MCF 10A (cell line): ENCODE measurements around the gene TIMM17B. TPM values are rescaled to one million over a fixed set of nuclear protein-coding genes. Genes with fewer than 3 reads are reported as not detected.

Experiments
- BruUV-seq: library from RNA; stranded (reverse); fragments of 400-500 nt; replicated peaks from 2 replicates; lab custom pipeline; 2021; lab: Mats Ljungman, UMichigan
- CTCF ChIA-PET: fragments of 300-600 bp; sonication (Branson Sonifier 250); formaldehyde crosslinking; extraction: SDS; loops from one replicate; lab custom pipeline; 2021; ENCODE audit warnings: antibody characterized with exemption, inconsistent platforms; lab: Yijun Ruan, JAX
- POLR2A ChIA-PET: fragments of 300-600, 350-650 bp; sonication (Branson Sonifier 250); formaldehyde crosslinking; extraction: SDS; loops from one replicate; lab custom pipeline; 2020; ENCODE audit warnings: antibody characterized with exemption, inconsistent platforms; lab: Yijun Ruan, JAX
- DNase-seq: peaks from one replicate; pipeline ENCODE4 v3.0.0-alpha.2; 2018; ENCODE audit not compliant: unreplicated experiment
- H3K27ac Mint-ChIP-seq: one replicate; pipeline ENCODE4 v1.8.0; 2022; ENCODE audit warnings: mild to moderate bottlenecking, low read depth, mixed read lengths; ENCODE audit not compliant: unreplicated experiment
- H3K27me3 Mint-ChIP-seq: one replicate; pipeline ENCODE4 v1.8.0; 2022; ENCODE audit warnings: mixed read lengths; ENCODE audit not compliant: insufficient read depth, unreplicated experiment
- H3K36me3 Mint-ChIP-seq: one replicate; pipeline ENCODE4 v1.8.0; 2022; ENCODE audit warnings: mild to moderate bottlenecking, moderate library complexity, mixed read lengths; ENCODE audit not compliant: insufficient read depth, unreplicated experiment
- H3K4me1 Mint-ChIP-seq: one replicate; pipeline ENCODE4 v1.8.0; 2022; ENCODE audit warnings: mixed read lengths; ENCODE audit not compliant: insufficient read depth, unreplicated experiment
- H3K4me3 Mint-ChIP-seq: one replicate; pipeline ENCODE4 v1.8.0; 2022; ENCODE audit warnings: mild to moderate bottlenecking, moderate library complexity, mixed read lengths; ENCODE audit not compliant: unreplicated experiment
- H3K9me3 Mint-ChIP-seq: one replicate; pipeline ENCODE4 v1.8.0; 2022; ENCODE audit warnings: mixed read lengths; ENCODE audit not compliant: unreplicated experiment
- CTCF ChIP-seq: fragments of 200-600 bp; IDR thresholded peaks from one replicate; pipeline ENCODE4 v1.8.0; 2022; ENCODE audit warnings: antibody characterized with exemption, mild to moderate bottlenecking; ENCODE audit not compliant: unreplicated experiment
- intact Hi-C: fragments of 100-400 bp; cut with micrococcal nuclease; formaldehyde crosslinking; loops from 2 replicates; pipeline ENCODE4 v1.14.1; 2022
- total RNA-seq: library from RNA; stranded (reverse); gene quantifications from 2 replicates; pipeline ENCODE4 v1.2.3, GENCODE V29; 2022

The TIMM17B gene
- total RNA-seq, 1 experiment from 2014 or later = 73.7 TPM

DNA sequence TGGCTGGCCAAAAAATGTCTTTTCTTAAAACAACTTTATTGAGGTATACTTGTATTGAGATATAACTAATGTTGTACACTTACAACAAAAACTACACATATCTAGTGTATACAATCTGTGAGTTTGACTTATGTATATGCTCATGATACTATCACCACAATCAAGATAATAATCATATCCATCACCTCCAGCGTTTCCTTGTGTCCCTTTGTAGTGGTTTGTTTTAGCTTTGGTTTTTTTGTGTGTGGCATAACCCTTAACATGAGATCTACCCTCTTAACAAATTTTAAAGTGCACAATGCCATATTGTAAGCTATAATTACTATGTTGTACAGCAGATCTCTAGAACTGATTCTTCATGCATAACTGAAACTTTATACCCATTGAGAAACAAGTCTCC, 48.7 kb downstream of the TIMM17B start:
- Mint-ChIP-seq H3K4me3 (no peak overlapping the region), H3K4me1 (no peaks in the 10 kb centered on the region), H3K9me3 (peaks cover 2% of the 10 kb centered on the region), H3K27me3 (no peaks in the 10 kb centered on the region), H3K27ac (no peak overlapping the region), H3K36me3 (no peaks in the 10 kb centered on the region)
- no peak for TF ChIP-seq CTCF
- ChIA-PET POLR2A (interaction anchor here (1.6 kb wide), 1 partner anchor 49 kb away, joined by 4 read pairs; the partner anchor contains the start of genes PQBP1 and TIMM17B), CTCF (no interaction called here)
- intact Hi-C loops = no loop called here
- BruUV-seq = no TSS peak
- no peak for DNase-seq

Other genes with a start within 250 kb of the TIMM17B start
- gene WAS, start 214.0 kb downstream of the TIMM17B start, total RNA-seq = 0.37 and 0.96 TPM in 2 replicates
- gene SUV39H1, start 201.0 kb downstream of the TIMM17B start, total RNA-seq = 6.6 and 8.7 TPM in 2 replicates
- not detected in 2 replicates for gene GLOD5, start 136.0 kb downstream of the TIMM17B start, total RNA-seq
- not detected in 2 replicates for gene GATA1, start 111.2 kb downstream of the TIMM17B start, total RNA-seq
- gene HDAC6, start 95.7 kb downstream of the TIMM17B start, total RNA-seq = 45.1 and 53.2 TPM in 2 replicates
- gene ERAS, start 71.3 kb downstream of the TIMM17B start, total RNA-seq = 0.25 TPM in 1 of 2 replicates, not detected in the other
- gene PCSK1N, start 62.2 kb downstream of the TIMM17B start, total RNA-seq = 5.0 and 6.3 TPM in 2 replicates
- 126 and 150 TPM in 2 replicates for gene PQBP1, start 162 bp upstream of the TIMM17B start, total RNA-seq
- gene SLC35A2, start 13.9 kb upstream of the TIMM17B start, total RNA-seq = 38.6 and 43.5 TPM in 2 replicates
- gene PIM2, start 21.3 kb upstream of the TIMM17B start, total RNA-seq = 8.0 and 9.2 TPM in 2 replicates
- gene OTUD5, start 59.8 kb upstream of the TIMM17B start, total RNA-seq = 35.1 and 38.7 TPM in 2 replicates
- gene KCND1, start 74.1 kb upstream of the TIMM17B start, total RNA-seq = 0.86 and 1.8 TPM in 2 replicates
- gene GRIPAP1, start 104.5 kb upstream of the TIMM17B start, total RNA-seq = 49.6 and 51.0 TPM in 2 replicates
- gene TFE3, start 145.6 kb upstream of the TIMM17B start, total RNA-seq = 45.3 and 71.7 TPM in 2 replicates
- gene CCDC120, start 161.2 kb upstream of the TIMM17B start, total RNA-seq = 10.3 and 14.4 TPM in 2 replicates
- 32.1 and 34.5 TPM in 2 replicates for gene PRAF2, start 176.2 kb upstream of the TIMM17B start, total RNA-seq
- 93.0 and 96.9 TPM in 2 replicates for gene WDR45, start 182.1 kb upstream of the TIMM17B start, total RNA-seq
- 22.0 and 24.4 TPM in 2 replicates for gene GPKOW, start 226.0 kb upstream of the TIMM17B start, total RNA-seq